DND-41 (cell line): ENCODE results near the gene EZH1.

Experiments used
- ATAC-seq: fragments of 200-7000 bp; cut with Tn5 transposase; 3 replicates; pipeline ENCODE4 v1.9.1; 2021; ENCODE audit warnings: low read depth; ENCODE audit not compliant: insufficient read depth
- DNase-seq: peaks from one replicate; pipeline ENCODE4 v3.0.0-alpha.2; 2020
- H2AFZ ChIP-seq: 2 replicates; pipeline ENCODE4 v1.6.0; 2012; ENCODE audit warnings: low read depth, low read length
- H3K27ac ChIP-seq: 2 replicates; pipeline ENCODE4 v1.5.1; 2012; ENCODE audit warnings: low read length, inconsistent platforms
- H3K27me3 ChIP-seq: fragments of 200-600 bp; sonication (generic); 2 replicates; pipeline ENCODE4 v1.6.0; 2012; ENCODE audit warnings: low read length, mild to moderate bottlenecking, inconsistent platforms; ENCODE audit not compliant: insufficient read depth, poor library complexity
- H3K36me3 ChIP-seq: 2 replicates; pipeline ENCODE4 v1.5.1; 2012; ENCODE audit warnings: low read length, inconsistent platforms; ENCODE audit not compliant: insufficient read depth
- H3K4me1 ChIP-seq: 2 replicates; pipeline ENCODE4 v1.5.1; 2012; ENCODE audit warnings: mild to moderate bottlenecking, low read length; ENCODE audit not compliant: insufficient read depth
- H3K4me2 ChIP-seq: 2 replicates; pipeline ENCODE4 v1.6.0; 2012; ENCODE audit warnings: mild to moderate bottlenecking, moderate library complexity, low read length, inconsistent platforms; ENCODE audit not compliant: insufficient read depth
- H3K4me3 ChIP-seq, 2 experiments: fragments of 200-600 bp in 1 of 2; shearing (Covaris generic) in 1 of 2; 2 replicates each; pipeline ENCODE4 v1.5.1; 2012 to 2016; ENCODE audit warnings: inconsistent platforms in 2 of 2, low read length in 2 of 2, mild to moderate bottlenecking in 2 of 2, low read depth in 1 of 2, moderate library complexity in 1 of 2
- H3K79me2 ChIP-seq: 2 replicates; pipeline ENCODE4 v1.6.0; 2012; ENCODE audit warnings: low read length, inconsistent platforms; ENCODE audit not compliant: insufficient read depth
- H3K9ac ChIP-seq: 2 replicates; pipeline ENCODE4 v1.6.0; 2012; ENCODE audit warnings: low read depth, mild to moderate bottlenecking, inconsistent platforms, low read length, moderate library complexity
- H3K9me3 ChIP-seq: 2 replicates; pipeline ENCODE4 v1.5.1; 2012; ENCODE audit warnings: low read length, moderate library complexity, mild to moderate bottlenecking, inconsistent platforms; ENCODE audit not compliant: insufficient read depth, severe bottlenecking
- H4K20me1 ChIP-seq: 2 replicates; pipeline ENCODE4 v1.6.0; 2012; ENCODE audit warnings: low read length; ENCODE audit not compliant: insufficient read depth
- CTCF ChIP-seq: IDR thresholded peaks from 2 replicates; pipeline ENCODE4 v1.5.1; 2012; ENCODE audit warnings: borderline replicate concordance, low read length, moderate library complexity, mild to moderate bottlenecking; ENCODE audit not compliant: poor library complexity, severe bottlenecking; ENCODE audit errors: extremely low read depth
- EZH2 ChIP-seq: IDR thresholded peaks from 3 replicates; pipeline ENCODE4 v1.6.1; 2012; ENCODE audit warnings: borderline replicate concordance, low read depth, mild to moderate bottlenecking, moderate library complexity, low read length, inconsistent platforms; ENCODE audit not compliant: severe bottlenecking

Gene EZH1

GRCh38 chr17:42684929-42685556, 59.8 kb downstream of the EZH1 start:
- Histone ChIP-seq H3K27me3 (no peaks in the 10 kb centered on the region), H3K9me3 (no peaks in the 10 kb centered on the region), H4K20me1 (no peaks in the 10 kb centered on the region; the same call in 1 of the 2 replicates), H2AFZ (no peak overlapping the region), H3K4me1 (peaks cover 16% of the 10 kb centered on the region), H3K9ac (no peak overlapping the region), H3K36me3 (no peaks in the 10 kb centered on the region), H3K4me3 (no peak overlapping the region), H3K4me2 (no peak overlapping the region), H3K27ac (no peak overlapping the region), H3K79me2 (no peaks in the 10 kb centered on the region)
- DNase-seq (no peak), ATAC-seq (no peak)
- TF ChIP-seq EZH2 (no peak), CTCF (no peak)

- H3K9me3 ChIP-seq, result no peaks in the 10 kb centered on the region
- H3K79me2 ChIP-seq, result no peaks in the 10 kb centered on the region
- no peak overlapping the region for H3K27ac ChIP-seq
- H4K20me1 ChIP-seq, result no peaks in the 10 kb centered on the region; the same call in 1 of the 2 replicates
- H3K36me3 ChIP-seq, result no peaks in the 10 kb centered on the region
- H3K4me3 ChIP-seq, result no peak overlapping the region
- H3K4me1 ChIP-seq, result peaks cover 30% of the 10 kb centered on the region
- no peaks in the 10 kb centered on the region for H3K27me3 ChIP-seq
- H3K4me2 ChIP-seq, result no peak overlapping the region
- no peak overlapping the region for H3K9ac ChIP-seq
- TF ChIP-seq EZH2 (no peak), CTCF (no peak)
- no peak overlapping the region for H2AFZ ChIP-seq
- ATAC-seq (no peak), DNase-seq (no peak)
Measured at GRCh38 chr17:42683407-42684034, 61.3 kb downstream of the EZH1 start.

GRCh38 chr17:42682722-42683403, 62.0 kb downstream of the EZH1 start:
- Histone ChIP-seq H3K36me3 (no peaks in the 10 kb centered on the region), H3K4me2 (no peak overlapping the region), H3K9ac (no peak overlapping the region), H3K79me2 (no peaks in the 10 kb centered on the region), H3K4me1 (peaks cover 32% of the 10 kb centered on the region), H3K27me3 (no peaks in the 10 kb centered on the region), H4K20me1 (no peaks in the 10 kb centered on the region), H3K27ac (no peak overlapping the region), H2AFZ (no peak overlapping the region), H3K4me3 (no peak overlapping the region), H3K9me3 (no peaks in the 10 kb centered on the region)
- DNase-seq (no peak), ATAC-seq (no peak)
- TF ChIP-seq EZH2 (no peak), CTCF (no peak)
